Mesendoderm (in vitro differentiated cells): ENCODE measurements around the gene MAP3K13.
"Not testable (repeated sequence)": the region's sequence is repeated elsewhere in the genome, so short reads cannot be mapped to it uniquely, and the experiment has no call there.

ENCODE experiments used
- DNase-seq: peaks from one replicate; pipeline ENCODE4 v3.0.0; 2013
- H2AK5ac ChIP-seq: 2 replicates; pipeline ENCODE4 v1.6.1; 2013; ENCODE audit warnings: low read length, inconsistent platforms
- H2BK120ac ChIP-seq: 2 replicates; pipeline ENCODE4 v1.6.1; 2013; ENCODE audit warnings: low read depth, mild to moderate bottlenecking, low read length, moderate library complexity, mixed read lengths
- H2BK15ac ChIP-seq: replicated peaks from 2 replicates; pipeline ENCODE4 v1.6.1; 2013; ENCODE audit warnings: low read depth, mild to moderate bottlenecking, moderate library complexity
- H2BK5ac ChIP-seq: 2 replicates; pipeline ENCODE4 v1.6.1; 2013; ENCODE audit warnings: low read length, inconsistent platforms
- H3K18ac ChIP-seq: 2 replicates; pipeline ENCODE4 v1.6.1; 2013; ENCODE audit warnings: mild to moderate bottlenecking, low read length, mixed read lengths
- H3K23ac ChIP-seq: one replicate; pipeline ENCODE4 v1.6.1; 2013; ENCODE audit warnings: low read length
- H3K27ac ChIP-seq: 2 replicates; pipeline ENCODE4 v1.5.1; 2013; ENCODE audit warnings: low read depth, mild to moderate bottlenecking, inconsistent platforms, low read length, moderate library complexity
- H3K27me3 ChIP-seq: 2 replicates; pipeline ENCODE4 v1.6.1; 2013; ENCODE audit warnings: low read length, control low read depth, mild to moderate bottlenecking, inconsistent platforms; ENCODE audit not compliant: insufficient read depth, poor library complexity
- H3K36me3 ChIP-seq: 2 replicates; pipeline ENCODE4 v1.6.1; 2013; ENCODE audit warnings: low read length, inconsistent platforms; ENCODE audit not compliant: control insufficient read depth, insufficient read depth
- H3K4ac ChIP-seq: one replicate; pipeline ENCODE4 v1.6.1; 2013; ENCODE audit warnings: low read depth, mild to moderate bottlenecking, low read length, moderate library complexity
- H3K4me1 ChIP-seq: 2 replicates; pipeline ENCODE4 v1.6.1; 2013; ENCODE audit warnings: low read depth, low read length, inconsistent platforms; ENCODE audit not compliant: control insufficient read depth
- H3K4me2 ChIP-seq: 2 replicates; pipeline ENCODE4 v1.6.1; 2013; ENCODE audit warnings: low read length
- H3K4me3 ChIP-seq: 2 replicates; pipeline ENCODE4 v1.5.1; 2013; ENCODE audit warnings: mild to moderate bottlenecking, low read length
- H3K56ac ChIP-seq: one replicate; pipeline ENCODE4 v1.6.1; 2013; ENCODE audit warnings: low read length
- H3K79me1 ChIP-seq: 2 replicates; pipeline ENCODE4 v1.6.1; 2013; ENCODE audit warnings: low read length, inconsistent platforms
- H3K79me2 ChIP-seq: 2 replicates; pipeline ENCODE4 v1.6.1; 2013; ENCODE audit warnings: mild to moderate bottlenecking, low read length; ENCODE audit not compliant: control insufficient read depth, insufficient read depth
- H3K9ac ChIP-seq: 2 replicates; pipeline ENCODE4 v1.6.1; 2013; ENCODE audit warnings: low read length, inconsistent platforms
- H4K5ac ChIP-seq: one replicate; pipeline ENCODE4 v1.6.1; 2013; ENCODE audit warnings: low read length
- H4K8ac ChIP-seq: one replicate; pipeline ENCODE4 v1.6.1; 2013; ENCODE audit warnings: low read depth, mild to moderate bottlenecking, control low read depth, low read length, moderate library complexity
- WGBS: extraction: QIAGEN DNeasy Blood & Tissue Kit; methylation state at CpG from one replicate; pipeline ENCODE4 v1.1.7; 2013; ENCODE audit warnings: low lambda C conversion rate, missing lambda C conversion rate; ENCODE audit not compliant: insufficient coverage; ENCODE audit errors: extremely low coverage; 5-methylcytosine and 5-hydroxymethylcytosine counted together

Gene MAP3K13

GRCh38 chr3:185411133-185411532 is 48.2 kb downstream of the MAP3K13 start:
- Histone ChIP-seq H3K4me1 (no peaks in the 10 kb centered on the region), H4K5ac (no peak overlapping the region), H4K8ac (no peak overlapping the region), H2BK5ac (no peak overlapping the region), H3K23ac (no peak overlapping the region), H2BK15ac (no peak overlapping the region), H3K27ac (no peak overlapping the region), H3K4me2 (no peak overlapping the region), H3K79me2 (no peaks in the 10 kb centered on the region), H3K4me3 (no peak overlapping the region), H3K27me3 (no peaks in the 10 kb centered on the region), H3K36me3 (no peaks in the 10 kb centered on the region), H3K9ac (no peak overlapping the region), H3K4ac (no peak overlapping the region), H2BK120ac (no peak overlapping the region), H3K79me1 (no peaks in the 10 kb centered on the region), H3K56ac (no peak overlapping the region), H2AK5ac (no peak overlapping the region), H3K18ac (no peak overlapping the region)
- no peak for DNase-seq
- no CpG with 5 or more reads among the region's 1 CpG for WGBS

DNA sequence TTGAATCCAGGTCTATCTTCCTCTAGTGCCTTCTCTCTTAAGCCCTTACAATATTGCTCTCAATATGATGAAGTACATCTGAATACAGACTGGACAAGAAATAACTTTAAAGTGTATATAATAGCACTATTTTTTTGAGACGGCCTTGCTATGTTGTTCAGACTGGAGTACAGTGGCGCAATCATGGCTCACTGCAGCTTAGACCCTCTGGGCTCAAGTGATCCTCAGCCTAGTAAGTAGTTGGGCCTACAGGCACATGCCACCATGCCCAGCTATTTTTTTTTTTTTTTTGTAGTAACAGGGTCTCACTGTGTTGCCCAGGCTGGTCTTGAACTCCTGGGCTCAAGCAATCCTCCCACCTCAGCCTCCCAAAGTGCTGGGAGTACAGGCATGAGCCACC is 53.6 kb downstream of the MAP3K13 start:
- whole genome bisulfite sequencing = no CpG with 5 or more reads among the region's 2 CpGs
- no peak overlapping the region for H2BK5ac ChIP-seq
- H4K8ac ChIP-seq = no peak overlapping the region
- no peak overlapping the region for H3K27ac ChIP-seq
- no peak overlapping the region for H3K56ac ChIP-seq
- no peaks in the 10 kb centered on the region for H3K79me1 ChIP-seq
- H3K4me2 ChIP-seq = no peak overlapping the region
- no peaks in the 10 kb centered on the region for H3K36me3 ChIP-seq
- no peak overlapping the region for H3K18ac ChIP-seq
- DNase-seq = no peak
- no peak overlapping the region for H4K5ac ChIP-seq
- no peak overlapping the region for H2AK5ac ChIP-seq
- H3K23ac ChIP-seq = no peak overlapping the region
- H3K4ac ChIP-seq = no peak overlapping the region
- H3K27me3 ChIP-seq = no peaks in the 10 kb centered on the region
- H3K4me1 ChIP-seq = no peaks in the 10 kb centered on the region
- no peaks in the 10 kb centered on the region for H3K79me2 ChIP-seq
- no peak overlapping the region for H3K4me3 ChIP-seq
- no peak overlapping the region for H2BK120ac ChIP-seq
- H3K9ac ChIP-seq = no peak overlapping the region
- no peak overlapping the region for H2BK15ac ChIP-seq

GRCh38 chr3:185418561-185418977 is 55.6 kb downstream of the MAP3K13 start:
- not testable (repeated sequence) for H3K56ac ChIP-seq, H2BK15ac ChIP-seq, H2BK5ac ChIP-seq, H3K27ac ChIP-seq, H3K23ac ChIP-seq, H2BK120ac ChIP-seq, H2AK5ac ChIP-seq, H4K8ac ChIP-seq, H3K4me1 ChIP-seq, H4K5ac ChIP-seq, H3K9ac ChIP-seq, H3K27me3 ChIP-seq, H3K4me3 ChIP-seq, H3K36me3 ChIP-seq, H3K79me1 ChIP-seq, DNase-seq, H3K4ac ChIP-seq, H3K18ac ChIP-seq, H3K4me2 ChIP-seq, H3K79me2 ChIP-seq
- no CpG with 5 or more reads among the region's 11 CpGs for WGBS

GRCh38 chr3:185420762-185421161 is 57.8 kb downstream of the MAP3K13 start:
- Histone ChIP-seq H3K36me3 (no peaks in the 10 kb centered on the region), H3K4me2 (no peak overlapping the region), H2AK5ac (no peak overlapping the region), H2BK5ac (no peak overlapping the region), H4K8ac (no peak overlapping the region), H2BK120ac (no peak overlapping the region), H4K5ac (no peak overlapping the region), H3K27me3 (no peaks in the 10 kb centered on the region), H3K27ac (no peak overlapping the region), H3K4me3 (no peak overlapping the region), H3K4ac (no peak overlapping the region), H2BK15ac (no peak overlapping the region), H3K18ac (no peak overlapping the region), H3K79me2 (no peaks in the 10 kb centered on the region), H3K79me1 (no peaks in the 10 kb centered on the region), H3K9ac (no peak overlapping the region), H3K4me1 (no peaks in the 10 kb centered on the region), H3K56ac (no peak overlapping the region), H3K23ac (no peak overlapping the region)
- DNase-seq = no peak
- WGBS = no CpG with 5 or more reads among the region's 5 CpGs

GRCh38 chr3:185421577-185422232 is 58.8 kb downstream of the MAP3K13 start:
- H3K4me2 ChIP-seq = no peak overlapping the region
- no peak overlapping the region for H3K18ac ChIP-seq
- H2AK5ac ChIP-seq = no peak overlapping the region
- H3K27me3 ChIP-seq = no peaks in the 10 kb centered on the region
- no peak overlapping the region for H3K4me3 ChIP-seq
- H3K27ac ChIP-seq = no peak overlapping the region
- no peak overlapping the region for H3K23ac ChIP-seq
- H2BK5ac ChIP-seq = no peak overlapping the region
- DNase-seq = no peak
- no peaks in the 10 kb centered on the region for H3K79me2 ChIP-seq
- no peaks in the 10 kb centered on the region for H3K79me1 ChIP-seq
- no peak overlapping the region for H4K5ac ChIP-seq
- no peaks in the 10 kb centered on the region for H3K4me1 ChIP-seq
- no peak overlapping the region for H3K9ac ChIP-seq
- no peaks in the 10 kb centered on the region for H3K36me3 ChIP-seq
- no peak overlapping the region for H2BK120ac ChIP-seq
- H3K4ac ChIP-seq = no peak overlapping the region
- H3K56ac ChIP-seq = no peak overlapping the region
- no CpG with 5 or more reads among the region's 6 CpGs for WGBS
- H2BK15ac ChIP-seq = no peak overlapping the region
- no peak overlapping the region for H4K8ac ChIP-seq

- no peaks in the 10 kb centered on the region for H3K27me3 ChIP-seq
- no peaks in the 10 kb centered on the region for H3K79me2 ChIP-seq
- H2BK120ac ChIP-seq = no peak overlapping the region
- H3K4me1 ChIP-seq = no peaks in the 10 kb centered on the region
- H2AK5ac ChIP-seq = no peak overlapping the region
- H3K23ac ChIP-seq = no peak overlapping the region
- no peaks in the 10 kb centered on the region for H3K36me3 ChIP-seq
- no peaks in the 10 kb centered on the region for H3K79me1 ChIP-seq
- no peak overlapping the region for H4K5ac ChIP-seq
- H3K27ac ChIP-seq = no peak overlapping the region
- no peak overlapping the region for H3K4me3 ChIP-seq
- H2BK5ac ChIP-seq = no peak overlapping the region
- H3K18ac ChIP-seq = no peak overlapping the region
- H4K8ac ChIP-seq = no peak overlapping the region
- no CpG with 5 or more reads among the region's 4 CpGs for WGBS
- no peak overlapping the region for H3K4me2 ChIP-seq
- H3K4ac ChIP-seq = no peak overlapping the region
- no peak for DNase-seq
- H2BK15ac ChIP-seq = no peak overlapping the region
- no peak overlapping the region for H3K56ac ChIP-seq
- H3K9ac ChIP-seq = no peak overlapping the region
Measured at GRCh38 chr3:185422677-185423076, 59.7 kb downstream of the MAP3K13 start.
